GM12874 (cell line): ENCODE results near the gene HK1.

Experiments
- TF ChIP-seq, protein P1 (sequence below): IDR thresholded peaks from 2 replicates; pipeline ENCODE4 v1.5.1; 2011; ENCODE audit warnings: low read depth, mild to moderate bottlenecking, control low read depth, low read length, moderate library complexity; ENCODE audit not compliant: insufficient read depth

The HK1 gene

DNA sequence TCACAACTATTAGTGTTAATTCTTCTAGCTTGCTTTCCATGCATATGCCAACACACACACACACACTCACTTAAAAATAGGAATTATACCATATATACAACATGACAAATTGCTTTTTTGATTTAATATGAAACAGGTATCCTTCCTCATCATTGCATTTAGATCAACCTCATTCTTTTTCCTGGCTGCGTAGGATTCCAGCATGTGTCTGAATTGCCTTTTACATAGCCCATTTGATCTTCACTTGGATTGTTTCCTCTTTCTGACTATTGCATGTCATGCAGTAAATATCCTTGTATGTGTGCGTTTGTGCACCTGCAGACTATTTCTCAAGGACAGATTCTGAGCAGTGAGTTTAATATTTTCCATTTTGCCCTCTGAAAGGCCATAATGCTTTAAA is 110.2 kb downstream of the HK1 start:
- TF ChIP-seq, protein P1, sequence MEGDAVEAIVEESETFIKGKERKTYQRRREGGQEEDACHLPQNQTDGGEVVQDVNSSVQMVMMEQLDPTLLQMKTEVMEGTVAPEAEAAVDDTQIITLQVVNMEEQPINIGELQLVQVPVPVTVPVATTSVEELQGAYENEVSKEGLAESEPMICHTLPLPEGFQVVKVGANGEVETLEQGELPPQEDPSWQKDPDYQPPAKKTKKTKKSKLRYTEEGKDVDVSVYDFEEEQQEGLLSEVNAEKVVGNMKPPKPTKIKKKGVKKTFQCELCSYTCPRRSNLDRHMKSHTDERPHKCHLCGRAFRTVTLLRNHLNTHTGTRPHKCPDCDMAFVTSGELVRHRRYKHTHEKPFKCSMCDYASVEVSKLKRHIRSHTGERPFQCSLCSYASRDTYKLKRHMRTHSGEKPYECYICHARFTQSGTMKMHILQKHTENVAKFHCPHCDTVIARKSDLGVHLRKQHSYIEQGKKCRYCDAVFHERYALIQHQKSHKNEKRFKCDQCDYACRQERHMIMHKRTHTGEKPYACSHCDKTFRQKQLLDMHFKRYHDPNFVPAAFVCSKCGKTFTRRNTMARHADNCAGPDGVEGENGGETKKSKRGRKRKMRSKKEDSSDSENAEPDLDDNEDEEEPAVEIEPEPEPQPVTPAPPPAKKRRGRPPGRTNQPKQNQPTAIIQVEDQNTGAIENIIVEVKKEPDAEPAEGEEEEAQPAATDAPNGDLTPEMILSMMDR = no peak

DNA sequence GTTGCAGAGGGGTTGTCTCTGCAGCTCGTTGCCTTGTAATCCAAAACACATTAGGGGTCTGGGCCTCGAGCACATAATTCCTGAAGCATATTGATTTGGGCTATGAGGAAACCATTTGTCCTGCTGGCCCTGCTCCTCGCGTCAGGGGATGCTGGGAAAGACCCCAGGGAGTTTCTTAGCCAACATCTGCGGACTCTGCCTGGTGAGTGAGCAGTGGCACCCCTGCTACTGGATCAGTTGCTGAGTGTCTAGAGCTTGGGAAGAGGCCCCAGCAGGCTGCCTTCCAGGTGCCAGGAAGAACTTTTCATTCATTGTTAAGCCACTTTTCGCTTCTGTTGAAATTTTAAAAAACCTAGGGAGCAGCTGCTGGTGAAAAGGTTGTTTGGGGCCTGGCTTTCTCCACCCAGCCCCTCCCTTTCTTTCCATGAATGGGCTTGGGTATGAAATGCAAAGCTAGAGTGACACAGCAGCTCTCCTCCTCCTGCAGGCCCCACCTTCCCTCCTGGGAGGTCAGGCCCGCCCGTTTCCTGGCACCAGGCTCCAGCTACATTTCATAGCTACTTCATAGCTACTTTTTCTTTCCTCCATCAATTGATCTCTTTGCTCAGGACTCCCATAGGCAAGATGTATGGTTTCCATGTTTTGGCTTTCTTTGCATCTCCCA is 111.7 kb downstream of the HK1 start:
- TF ChIP-seq, protein P1 = no peak

DNA sequence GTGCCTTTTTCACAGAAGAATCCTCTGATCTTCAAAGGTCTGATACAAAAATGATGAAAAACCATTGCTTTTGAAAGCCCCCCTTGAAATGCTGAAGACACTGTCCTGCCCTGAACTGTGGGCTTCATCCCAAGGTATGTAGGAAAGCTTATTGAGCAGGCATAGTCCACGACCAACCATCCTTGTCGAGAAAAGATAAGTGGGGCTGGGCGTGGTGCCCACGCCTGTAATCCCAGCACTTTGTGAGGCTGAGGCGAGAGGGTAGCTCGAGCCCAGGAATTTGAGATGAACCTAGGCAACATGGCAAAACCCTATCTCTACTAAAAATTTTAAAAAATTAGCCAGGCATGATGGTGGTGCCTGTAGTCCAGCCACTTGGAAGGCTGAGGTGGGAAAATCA is 112.9 kb downstream of the HK1 start:
- TF ChIP-seq, protein P1 = no peak

DNA sequence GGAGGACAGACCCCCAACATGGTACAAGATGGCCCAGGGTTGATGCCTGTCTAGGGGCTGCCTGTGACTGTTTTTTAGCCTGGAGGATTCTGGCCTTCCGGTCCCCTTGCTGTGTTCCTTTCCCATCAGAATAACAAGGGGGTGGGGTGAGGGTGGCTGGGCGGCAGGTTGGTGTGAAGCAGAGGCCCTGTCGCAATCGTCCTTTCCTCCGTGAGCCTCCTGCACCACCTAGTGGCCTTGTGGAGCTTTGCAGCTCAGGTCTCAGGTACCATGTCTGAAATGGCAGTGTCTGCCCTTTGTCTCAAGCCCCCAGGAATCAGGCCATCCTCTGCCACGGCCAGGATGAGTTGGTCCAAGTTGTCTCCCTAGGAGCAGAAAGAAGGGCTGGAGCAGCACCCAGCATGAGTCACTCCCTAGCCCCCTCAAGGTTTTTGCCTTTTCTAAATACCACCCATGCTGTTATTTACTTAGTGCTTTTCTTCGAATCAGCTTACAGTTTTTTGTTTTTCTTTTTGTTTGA is 114.2 kb downstream of the HK1 start:
- TF ChIP-seq, protein P1 = peak; percentile 98

DNA sequence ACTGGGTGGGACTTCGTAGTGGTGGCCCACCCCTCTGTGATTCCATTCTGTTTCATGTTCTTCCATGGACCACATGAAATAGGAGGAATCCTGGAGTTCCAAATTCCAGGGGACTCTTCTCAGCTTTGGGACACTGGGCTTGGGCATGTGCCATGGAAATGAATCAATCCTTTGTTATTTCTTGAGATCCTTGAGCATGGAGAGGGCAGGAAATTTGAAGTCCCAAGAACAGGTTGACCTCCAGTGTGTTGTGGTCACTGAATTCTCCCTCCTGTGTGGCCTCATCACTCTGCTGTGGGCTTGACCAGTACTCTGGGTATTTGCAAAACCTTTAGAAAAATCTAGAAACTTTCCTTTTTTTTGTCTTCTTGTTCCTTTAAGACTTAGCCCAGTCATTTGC is 115.7 kb downstream of the HK1 start:
- TF ChIP-seq, protein P1 = no peak

DNA sequence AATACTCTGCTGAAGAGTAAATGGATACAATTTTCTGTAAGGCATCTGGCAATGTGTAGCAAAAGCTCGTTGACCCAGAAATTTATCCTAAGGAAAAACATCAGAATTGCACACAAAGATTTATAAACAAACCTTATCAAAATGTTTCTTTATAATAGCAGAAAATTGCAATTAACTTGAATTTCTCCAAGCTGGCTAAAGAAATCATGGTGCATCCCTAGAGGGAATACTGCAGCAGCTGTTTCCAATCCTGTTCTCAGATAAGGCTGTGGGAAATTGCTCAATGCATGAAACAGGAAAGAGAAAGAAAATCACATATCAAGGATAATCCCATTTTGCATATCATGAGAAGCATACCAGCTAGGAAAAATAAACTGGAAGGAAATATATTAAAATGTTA is 119.7 kb downstream of the HK1 start:
- TF ChIP-seq, protein P1 = no peak

DNA sequence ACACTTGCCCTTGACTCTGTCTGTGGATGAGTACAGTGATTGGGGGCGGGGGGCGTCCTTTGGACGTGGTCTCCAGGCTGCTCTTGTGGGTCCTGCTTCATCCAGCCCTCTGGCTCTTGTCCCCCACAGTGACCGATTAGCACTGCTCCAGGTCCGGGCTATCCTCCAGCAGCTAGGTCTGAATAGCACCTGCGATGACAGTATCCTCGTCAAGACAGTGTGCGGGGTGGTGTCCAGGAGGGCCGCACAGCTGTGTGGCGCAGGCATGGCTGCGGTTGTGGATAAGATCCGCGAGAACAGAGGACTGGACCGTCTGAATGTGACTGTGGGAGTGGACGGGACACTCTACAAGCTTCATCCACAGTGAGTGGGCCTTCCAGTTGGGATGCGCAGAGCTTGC is 120.2 kb downstream of the HK1 start:
- TF ChIP-seq, protein P1 = no peak
